ENCODE results near the gene GINS2. TPM values are rescaled to one million over a fixed set of nuclear protein-coding genes. Genes with fewer than 3 reads are reported as not detected.

Gene GINS2
- total and polyA plus RNA-seq, 2 donors (not counting 3 experiments of a cell fraction or from before 2014, with no cell fraction given) = 10.4 to 24.1 TPM

- no peak overlapping the region for H2AFZ ChIP-seq (ENCODE audit: low read depth, low read length)
- FAIRE-seq (no peak), DNase-seq (ENCODE audit: low read depth, low spot score) (no peak)
- dilution Hi-C loops (cut with MboI; ENCODE audit: extremely low pct_ligation_motif_present, low sequenced_read_pairs) = no loop called here
- ChIA-PET POLR2A (no interaction called here), CTCF (interaction anchor here (1.1 kb wide), 1 partner anchor 28 kb away, joined by 3 read pairs; no protein-coding TSS in a partner anchor)
- H3K4me2 ChIP-seq (ENCODE audit: insufficient read depth, low read length) = no peak overlapping the region
- H3K9me3 ChIP-seq (replicated peaks; ENCODE audit: control insufficient read depth, insufficient read depth, low read length) = no peaks in the 10 kb centered on the region
- no peaks in the 10 kb centered on the region for H3K27me3 ChIP-seq (ENCODE audit: control insufficient read depth in 2 of 2, insufficient read depth in 2 of 2, low read length in 2 of 2)
- no peak for TF ChIP-seq EZH2 (IDR thresholded peaks at IDR 0.05; ENCODE audit: borderline replicate concordance, low read depth, low read length, severe bottlenecking)
- no peak overlapping the region for H3K4me3 ChIP-seq (replicated peaks in 1 of 3; ENCODE audit: insufficient read depth in 1 of 3, low read depth in 1 of 3, low read length in 3 of 3)
- no peaks in the 10 kb centered on the region for H3K79me2 ChIP-seq (ENCODE audit: control insufficient read depth, insufficient read depth, low read length)
- no peaks in the 10 kb centered on the region for H3K36me3 ChIP-seq (ENCODE audit: control insufficient read depth in 2 of 2, extremely low read depth in 1 of 2, insufficient read depth in 2 of 2, low read length in 2 of 2)
- H4K20me1 ChIP-seq (replicated peaks; ENCODE audit: control insufficient read depth, extremely low read depth, insufficient read depth, low read length) = no peaks in the 10 kb centered on the region
- no TSS peak for BruUV-seq (replicated peaks)
- intact Hi-C loops (cut with micrococcal nuclease) = no loop called here
- no peak overlapping the region for H3K27ac ChIP-seq (ENCODE audit: insufficient read depth, low read depth, low read length)
- peaks cover 5% of the 10 kb centered on the region for H3K4me1 ChIP-seq (ENCODE audit: control insufficient read depth, extremely low read depth, insufficient read depth, low read length)
- H3K9ac ChIP-seq (replicated peaks; ENCODE audit: extremely low read depth, insufficient read depth, low read length) = no peak overlapping the region
- no peaks in the 10 kb centered on the region for H3K9me1 ChIP-seq (replicated peaks; ENCODE audit: control insufficient read depth, extremely low read depth, insufficient read depth, low read length)
Measured at GRCh38 chr16:85644093-85644712, 44.6 kb downstream of the GINS2 start.

GRCh38 chr16:85643631-85644030 is 45.1 kb downstream of the GINS2 start:
- no peaks in the 10 kb centered on the region for H3K36me3 ChIP-seq (ENCODE audit: control insufficient read depth in 2 of 2, extremely low read depth in 1 of 2, insufficient read depth in 2 of 2, low read length in 2 of 2)
- no peaks in the 10 kb centered on the region for H3K9me1 ChIP-seq (replicated peaks; ENCODE audit: control insufficient read depth, extremely low read depth, insufficient read depth, low read length)
- no peaks in the 10 kb centered on the region for H4K20me1 ChIP-seq (replicated peaks; ENCODE audit: control insufficient read depth, extremely low read depth, insufficient read depth, low read length)
- dilution Hi-C loops (cut with MboI; ENCODE audit: extremely low pct_ligation_motif_present, low sequenced_read_pairs) = no loop called here
- no peak overlapping the region for H3K4me3 ChIP-seq (replicated peaks in 1 of 3; ENCODE audit: insufficient read depth in 1 of 3, low read depth in 1 of 3, low read length in 3 of 3)
- no peaks in the 10 kb centered on the region for H3K27me3 ChIP-seq (ENCODE audit: control insufficient read depth in 2 of 2, insufficient read depth in 2 of 2, low read length in 2 of 2)
- H3K79me2 ChIP-seq (ENCODE audit: control insufficient read depth, insufficient read depth, low read length) = no peaks in the 10 kb centered on the region
- intact Hi-C loops (cut with micrococcal nuclease) = no loop called here
- FAIRE-seq (no peak), DNase-seq (ENCODE audit: low read depth, low spot score) (no peak)
- H3K9me3 ChIP-seq (replicated peaks; ENCODE audit: control insufficient read depth, insufficient read depth, low read length) = no peaks in the 10 kb centered on the region
- no peak overlapping the region for H3K27ac ChIP-seq (ENCODE audit: insufficient read depth, low read depth, low read length)
- no peak overlapping the region for H3K9ac ChIP-seq (replicated peaks; ENCODE audit: extremely low read depth, insufficient read depth, low read length)
- BruUV-seq (replicated peaks) = no TSS peak
- no peak for TF ChIP-seq MAX (IDR thresholded peaks at IDR 0.05; ENCODE audit: insufficient read depth, insufficient read length)
- TF ChIP-seq JUN (IDR thresholded peaks at IDR 0.05; ENCODE audit: borderline replicate concordance, insufficient read depth, insufficient read length, low read depth) = no peak
- no peak for TF ChIP-seq POLR2AphosphoS5 (IDR thresholded peaks at IDR 0.05; ENCODE audit: insufficient read depth, low read depth, low read length)
- TF ChIP-seq EZH2 (IDR thresholded peaks at IDR 0.05; ENCODE audit: borderline replicate concordance, low read depth, low read length, severe bottlenecking) = no peak
- TF ChIP-seq FOS (IDR thresholded peaks at IDR 0.05; ENCODE audit: borderline replicate concordance, insufficient read depth, low read length) = no peak
- TF ChIP-seq CTCF (IDR thresholded peaks at IDR 0.05; ENCODE audit: extremely low read depth in 1 of 2, insufficient read depth in 1 of 2, low read depth in 1 of 2, low read length in 2 of 2) = no peak
- TF ChIP-seq POLR2A (IDR thresholded peaks at IDR 0.05; ENCODE audit: low read depth, low read length) = no peak
- TF ChIP-seq GATA2 (IDR thresholded peaks at IDR 0.05; ENCODE audit: insufficient read depth, insufficient read length, low read depth, low read length) = no peak
- no peak for TF ChIP-seq MYC (IDR thresholded peaks at IDR 0.05; ENCODE audit: low read depth, low read length)
- no peak overlapping the region for H2AFZ ChIP-seq (ENCODE audit: low read depth, low read length)
- ChIA-PET CTCF (interaction anchor here (1.1 kb wide), 1 partner anchor 27 kb away, joined by 3 read pairs; no protein-coding TSS in a partner anchor), POLR2A (no interaction called here)
- peaks cover 5% of the 10 kb centered on the region for H3K4me1 ChIP-seq (ENCODE audit: control insufficient read depth, extremely low read depth, insufficient read depth, low read length)
- no peak overlapping the region for H3K4me2 ChIP-seq (ENCODE audit: insufficient read depth, low read length)

Measured in endothelial cell of umbilical vein (primary cell).